GM23338 (cell line): ENCODE results near the gene HMCN2.

Experiments
- CREB1 ChIP-seq: fragments of 250-450 bp; sonication (Bioruptor Pico); IDR thresholded peaks from 2 replicates; pipeline ENCODE4 v1.5.0; 2020; ENCODE audit warnings: low read depth, mild to moderate bottlenecking, moderate library complexity
- CTCF ChIP-seq, 2 experiments: fragments of 200-600 bp in 1 of 2; sonication (generic) in 1 of 2; conservative IDR thresholded peaks; 2 replicates each; pipeline versions ENCODE4 v1.5.1 to v1.6.1; 2016 to 2017; ENCODE audit warnings: antibody characterized with exemption in 2 of 2, low read depth in 2 of 2, mild to moderate bottlenecking in 2 of 2, moderate library complexity in 1 of 2
- ETS1 ChIP-seq: IDR thresholded peaks from 2 replicates; pipeline ENCODE4 v1.6.1; 2016; ENCODE audit warnings: antibody characterized with exemption
- EZH2 ChIP-seq: fragments of 200-600 bp; sonication (generic); IDR thresholded peaks from one replicate; pipeline ENCODE4 v1.8.0; 2017; ENCODE audit warnings: antibody characterized with exemption, mild to moderate bottlenecking, low read depth; ENCODE audit not compliant: unreplicated experiment
- EZH2phosphoT487 ChIP-seq: fragments of 200-600 bp; sonication (generic); IDR thresholded peaks from one replicate; pipeline ENCODE4 v1.8.1; 2018; ENCODE audit warnings: antibody characterized with exemption; ENCODE audit not compliant: unreplicated experiment
- JUNB ChIP-seq: IDR thresholded peaks from one replicate; pipeline ENCODE4 v1.6.1; 2016; ENCODE audit warnings: antibody characterized with exemption; ENCODE audit not compliant: unreplicated experiment
- NANOG ChIP-seq: IDR thresholded peaks from 2 replicates; pipeline ENCODE4 v1.6.1; 2016; ENCODE audit warnings: antibody characterized with exemption, borderline replicate concordance
- POLR2AphosphoS5 ChIP-seq: IDR thresholded peaks from 2 replicates; pipeline ENCODE4 v1.6.1; 2016; ENCODE audit warnings: antibody characterized with exemption, low read depth
- REST ChIP-seq: IDR thresholded peaks from one replicate; pipeline ENCODE4 v1.6.1; 2018; ENCODE audit warnings: antibody characterized with exemption; ENCODE audit not compliant: unreplicated experiment
- STAT1 ChIP-seq: IDR thresholded peaks from one replicate; pipeline ENCODE4 v1.6.1; 2016; ENCODE audit warnings: antibody characterized with exemption; ENCODE audit not compliant: unreplicated experiment
- ZNF114 ChIP-seq: fragments of 250-450 bp; sonication (Bioruptor Pico); IDR thresholded peaks from 2 replicates; pipeline ENCODE4 v1.5.0; 2020; ENCODE audit warnings: mild to moderate bottlenecking, moderate library complexity

DNA sequence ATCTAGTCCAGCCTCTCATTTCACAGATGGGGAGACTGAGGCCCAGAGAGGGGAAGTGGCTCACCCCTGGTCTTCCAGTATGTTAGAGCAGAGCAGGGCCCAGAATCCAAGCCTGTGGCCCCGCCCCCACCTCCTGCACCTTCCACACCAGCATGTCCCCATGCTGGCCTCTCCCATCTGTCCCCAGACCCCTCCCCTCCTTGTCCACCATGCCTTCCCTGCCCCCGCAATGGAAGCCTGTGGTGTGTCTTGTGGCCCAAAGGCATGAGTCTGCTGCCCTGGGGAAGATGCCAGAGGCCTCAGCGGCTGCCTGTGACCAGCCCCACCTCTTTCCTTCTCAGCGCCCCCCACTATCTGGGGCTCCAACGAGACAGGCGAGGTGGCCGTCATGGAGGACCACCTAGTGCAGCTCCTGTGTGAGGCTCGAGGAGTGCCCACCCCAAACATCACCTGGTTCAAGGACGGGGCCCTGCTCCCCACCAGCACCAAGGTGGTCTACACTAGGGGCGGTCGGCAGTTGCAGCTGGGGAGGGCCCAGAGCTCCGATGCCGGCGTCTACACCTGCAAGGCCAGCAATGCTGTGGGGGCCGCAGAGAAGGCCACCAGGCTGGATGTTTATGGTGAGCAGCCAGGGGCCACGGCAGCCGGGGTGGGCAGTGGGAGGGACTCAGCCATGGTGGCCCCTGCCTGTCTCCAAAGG, 87.2 kb downstream of the HMCN2 start:
- TF ChIP-seq CTCF (conservative IDR thresholded peaks at IDR 0.05; ENCODE audit: low read depth in 2 of 2) (no peak), EZH2 (no peak), NANOG (no peak), POLR2AphosphoS5 (no peak), EZH2phosphoT487 (no peak), REST (no peak), ETS1 (no peak), ZNF114 (no peak), CREB1 (CRISPR knock-in tag) (no peak), STAT1 (no peak), JUNB (no peak)
